A549 (cell line): ENCODE measurements around the gene GSK3B. TPM values are rescaled to one million over a fixed set of nuclear protein-coding genes. Genes with fewer than 3 reads are reported as not detected.

Experiments used
- ATAC-seq, 2 experiments: fragments of 200-7000 bp in 1 of 2; fragments of >200 bp in 1 of 2; cut with Nextera tagmentation in 1 of 2; cut with Tn5 transposase in 1 of 2; 3 replicates each; pipeline versions ENCODE4 v1.8.0 to v1.9.1; 2018 to 2020; ENCODE audit warnings: mild to moderate bottlenecking in 1 of 2, moderate library complexity in 1 of 2
- CTCF ChIA-PET: fragments of 300-600 bp; sonication (Branson Sonifier 250); formaldehyde crosslinking; extraction: SDS; loops from one replicate; lab custom pipeline; 2021; ENCODE audit warnings: antibody characterized with exemption, inconsistent platforms; lab: Yijun Ruan, JAX
- POLR2A ChIA-PET: fragments of 350-600 bp; formaldehyde crosslinking; extraction: SDS; loops from one replicate; lab custom pipeline; 2021; ENCODE audit warnings: antibody characterized with exemption, inconsistent platforms; lab: Yijun Ruan, JAX
- DNase-seq, 2 experiments: peaks; one replicate each; pipeline versions ENCODE4 v3.0.0 to v3.0.0-alpha.2; 2011 to 2016; ENCODE audit warnings: low read depth in 1 of 2, low spot score in 1 of 2
- FAIRE-seq: peaks from 2 replicates; lab custom pipeline; 2011; peaks lifted over from hg19 to GRCh38; lab: Jason Lieb, UNC
- H3K27ac ChIP-seq, 2 experiments: fragments of >200 bp; sonication (Bioruptor Twin); formaldehyde crosslinking; 3 replicates each; pipeline ENCODE4 v1.5.1; 2016 to 2017
- H3K4me1 ChIP-seq: fragments of >200 bp; sonication (Bioruptor Twin); formaldehyde crosslinking; 3 replicates; pipeline ENCODE4 v1.6.1; 2016
- H3K4me2 ChIP-seq: fragments of >200 bp; sonication (Bioruptor Twin); formaldehyde crosslinking; 3 replicates; pipeline ENCODE4 v1.6.1; 2016
- H3K4me3 ChIP-seq: fragments of >200 bp; sonication (Bioruptor Twin); formaldehyde crosslinking; 3 replicates; pipeline ENCODE4 v1.5.1; 2016
- H3K9me3 ChIP-seq: fragments of >200 bp; sonication (Bioruptor Twin); formaldehyde crosslinking; 3 replicates; pipeline ENCODE4 v1.6.1; 2016
- EHMT2 ChIP-seq: fragments of 200-600 bp; sonication (generic); IDR thresholded peaks from 2 replicates; pipeline ENCODE4 v1.6.1; 2016; ENCODE audit warnings: antibody characterized with exemption, low read depth, mild to moderate bottlenecking, moderate library complexity
- ESRRA ChIP-seq: fragments of 150-350 bp; IDR thresholded peaks from 2 replicates; pipeline ENCODE4 v1.6.1; 2014; ENCODE audit warnings: mild to moderate bottlenecking, low read length, borderline replicate concordance
- FOSB ChIP-seq: fragments of 250-450 bp; sonication (Bioruptor Pico); IDR thresholded peaks from 2 replicates; pipeline ENCODE4 v1.5.0; 2020; ENCODE audit warnings: mild to moderate bottlenecking, moderate library complexity
- GATA3 ChIP-seq: IDR thresholded peaks from 2 replicates; pipeline ENCODE4 v1.6.1; 2012; ENCODE audit warnings: borderline replicate concordance
- HOXA7 ChIP-seq: fragments of 250-450 bp; sonication (Bioruptor Pico); IDR thresholded peaks from 2 replicates; pipeline ENCODE4 v1.5.0; 2020; ENCODE audit warnings: mild to moderate bottlenecking, moderate library complexity
- HOXB13 ChIP-seq: fragments of 250-450 bp; sonication (Bioruptor Pico); IDR thresholded peaks from 2 replicates; pipeline ENCODE4 v1.5.0; 2020; ENCODE audit warnings: low read depth, mild to moderate bottlenecking, moderate library complexity
- HOXB5 ChIP-seq: fragments of 250-450 bp; sonication (Bioruptor Pico); IDR thresholded peaks from 2 replicates; pipeline ENCODE4 v1.5.0; 2020; ENCODE audit warnings: mild to moderate bottlenecking, moderate library complexity
- KDM1A ChIP-seq: fragments of 200-600 bp; sonication (generic); IDR thresholded peaks from 2 replicates; pipeline ENCODE4 v1.6.1; 2016; ENCODE audit warnings: low read depth, mild to moderate bottlenecking
- KDM5A ChIP-seq: fragments of 200-600 bp; sonication (generic); IDR thresholded peaks from 2 replicates; pipeline ENCODE4 v1.6.1; 2016; ENCODE audit warnings: antibody characterized with exemption, mild to moderate bottlenecking
- NFE2L2 ChIP-seq: fragments of 150-350 bp; conservative IDR thresholded peaks from 2 replicates; pipeline ENCODE4 v1.6.1; 2014; ENCODE audit warnings: low read length
- NPAS2 ChIP-seq: fragments of 250-450 bp; sonication (Bioruptor Pico); IDR thresholded peaks from 2 replicates; pipeline ENCODE4 v1.8.0; 2022; ENCODE audit warnings: mild to moderate bottlenecking, moderate library complexity, borderline replicate concordance
- RAD21 ChIP-seq, 2 experiments: fragments of >200 bp in 1 of 2; sonication (Bioruptor Twin) in 1 of 2; formaldehyde crosslinking in 1 of 2; IDR thresholded peaks in 1 of 2; conservative IDR thresholded peaks in 1 of 2; 2 replicates in 1 of 2; 3 replicates in 1 of 2; pipeline ENCODE4 v1.6.1; 2012 to 2018; ENCODE audit warnings: inconsistent platforms in 1 of 2
- RARB ChIP-seq: fragments of 250-450 bp; sonication (Bioruptor Pico); IDR thresholded peaks from 2 replicates; pipeline ENCODE4 v1.8.0; 2021; ENCODE audit warnings: mild to moderate bottlenecking, moderate library complexity
- RCOR1 ChIP-seq: fragments of 150-350 bp; IDR thresholded peaks from 2 replicates; pipeline ENCODE4 v1.6.1; 2014; ENCODE audit warnings: antibody characterized with exemption, low read length, low read depth
- SREBF2 ChIP-seq: fragments of 450-650 bp; IDR thresholded peaks from 2 replicates; pipeline ENCODE4 v1.6.1; 2014; ENCODE audit warnings: mild to moderate bottlenecking, moderate library complexity
- ZC3H11A ChIP-seq: fragments of 450-650 bp; IDR thresholded peaks from 2 replicates; pipeline ENCODE4 v1.6.1; 2014; ENCODE audit warnings: antibody characterized with exemption, mild to moderate bottlenecking
- WGBS: methylation state at CpG from one replicate; pipeline ENCODE4 v1.1.6; 2017; ENCODE audit errors: missing lambda C conversion rate; 5-methylcytosine and 5-hydroxymethylcytosine counted together
- polyA plus RNA-seq, 4 experiments: library from polyadenylated mRNA; depleted of rRNA in 3 of 4; stranded (reverse); fragments of >200 nt; fragmentation: RNase III in 1 of 4; extraction: RNeasy Plus Mini Kit Qiagen cat#74134 plus additional on column Dnase treatment in 1 of 4; gene quantifications; 2 replicates in 3 of 4; 3 replicates in 1 of 4; pipeline ENCODE4 v1.2.3, GENCODE V29; 2011 to 2017
- TF ChIP-seq, protein P1 (sequence below): fragments of >200 bp; sonication (Bioruptor Twin); formaldehyde crosslinking; IDR thresholded peaks from 3 replicates; pipeline ENCODE4 v1.6.1; 2016
- TF ChIP-seq, protein P2 (sequence below): IDR thresholded peaks from 2 replicates; pipeline ENCODE4 v1.6.1; 2012
- TF ChIP-seq, protein P3 (sequence below): fragments of 250-450 bp; sonication (Bioruptor Pico); IDR thresholded peaks from 2 replicates; pipeline ENCODE4 v1.5.0; 2020; ENCODE audit warnings: low read depth, mild to moderate bottlenecking, moderate library complexity

The GSK3B gene
- polyA plus RNA-seq, 2 of the 4 experiments (the other 2 are of a cell fraction) = 30.0 to 49.8 TPM

DNA sequence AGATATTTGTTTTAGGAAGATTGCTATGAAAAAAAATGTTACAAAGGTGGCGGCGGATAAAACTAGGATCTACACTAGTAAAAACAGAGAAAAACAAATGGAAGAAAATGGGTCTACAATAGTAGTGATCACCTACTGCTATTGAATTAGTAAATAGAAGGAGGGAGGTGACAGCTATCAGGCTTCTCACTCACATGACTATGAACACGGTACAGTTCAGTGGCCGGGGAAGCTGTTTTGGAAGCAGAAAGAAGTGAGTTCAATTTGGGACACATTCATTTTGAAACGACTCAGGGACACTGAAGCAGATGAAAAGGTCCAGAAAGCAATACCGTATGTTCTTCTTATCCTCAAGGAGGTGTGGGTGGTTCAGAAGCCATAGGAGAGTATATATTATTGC is 138.3 kb downstream of the GSK3B start:
- 86% methylated on average over 6 of the region's 6 CpGs for WGBS
- Histone ChIP-seq H3K4me1 (no peaks in the 10 kb centered on the region), H3K4me2 (no peak overlapping the region), H3K4me3 (no peak overlapping the region), H3K9me3 (no peaks in the 10 kb centered on the region)
- FAIRE-seq (no peak), ATAC-seq (no peak)
- ChIA-PET POLR2A (no interaction called here), CTCF (interaction anchor here (1.3 kb wide), 1 partner anchor 31 kb away, joined by 3 read pairs; no protein-coding TSS in a partner anchor)
- TF ChIP-seq, protein P1, sequence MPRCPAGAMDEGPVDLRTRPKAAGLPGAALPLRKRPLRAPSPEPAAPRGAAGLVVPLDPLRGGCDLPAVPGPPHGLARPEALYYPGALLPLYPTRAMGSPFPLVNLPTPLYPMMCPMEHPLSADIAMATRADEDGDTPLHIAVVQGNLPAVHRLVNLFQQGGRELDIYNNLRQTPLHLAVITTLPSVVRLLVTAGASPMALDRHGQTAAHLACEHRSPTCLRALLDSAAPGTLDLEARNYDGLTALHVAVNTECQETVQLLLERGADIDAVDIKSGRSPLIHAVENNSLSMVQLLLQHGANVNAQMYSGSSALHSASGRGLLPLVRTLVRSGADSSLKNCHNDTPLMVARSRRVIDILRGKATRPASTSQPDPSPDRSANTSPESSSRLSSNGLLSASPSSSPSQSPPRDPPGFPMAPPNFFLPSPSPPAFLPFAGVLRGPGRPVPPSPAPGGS = no peak
- TF ChIP-seq EHMT2 (no peak), RAD21 (conservative IDR thresholded peaks at IDR 0.05 in 1 of 2, IDR thresholded peaks at IDR 0.05 in 1 of 2) (no peak), HOXB5 (CRISPR knock-in tag) (no peak)
- TF ChIP-seq, all 56 proteins: peak for 0
- DNase-seq = no peak
- H3K27ac ChIP-seq = no peak overlapping the region

DNA sequence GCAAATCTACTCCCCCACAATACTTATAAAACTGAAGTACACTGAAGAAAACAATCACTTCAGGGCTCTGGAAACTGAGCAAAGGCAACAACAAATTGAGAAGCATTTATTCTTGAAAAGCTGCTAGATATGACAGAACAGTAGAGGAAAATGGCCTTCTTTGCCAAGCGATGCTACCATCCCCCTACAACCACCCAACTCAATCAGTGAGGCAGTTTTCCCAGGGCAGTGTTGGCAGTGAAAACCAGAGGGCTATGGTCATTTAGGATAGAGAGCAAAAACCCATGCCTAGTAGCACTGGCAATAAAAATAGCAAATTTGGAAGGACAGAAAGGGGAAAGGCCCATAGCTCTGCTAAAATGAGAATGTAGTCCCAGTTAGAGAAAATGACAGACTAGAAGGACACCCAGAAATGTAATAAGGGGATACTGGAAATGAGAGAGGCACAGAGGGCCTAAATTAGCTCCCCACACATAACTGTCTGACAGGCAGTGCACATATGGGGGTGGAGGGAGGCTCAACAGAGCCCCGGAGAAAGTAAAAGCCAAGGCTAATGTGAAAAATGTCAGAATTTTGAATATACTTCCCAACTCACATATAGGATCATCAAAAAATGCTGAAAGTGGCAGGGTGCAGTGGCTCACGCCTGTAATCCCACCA is 143.5 kb downstream of the GSK3B start:
- FAIRE-seq (no peak), DNase-seq (no peak)
- POLR2A ChIA-PET = no interaction called here
- CTCF ChIA-PET = interaction anchor here (0.6 to 0.9 kb wide), 2 partner anchors 9 to 46 kb away, joined by 3 read pairs; no protein-coding TSS in a partner anchor
- whole genome bisulfite sequencing = 92% methylated on average over 3 of the region's 3 CpGs
- TF ChIP-seq GATA3 (no peak), ESRRA (no peak), HOXA7 (CRISPR knock-in tag) (no peak), ZC3H11A (no peak), SREBF2 (no peak), NFE2L2 (no peak)
- TF ChIP-seq, protein P2, sequence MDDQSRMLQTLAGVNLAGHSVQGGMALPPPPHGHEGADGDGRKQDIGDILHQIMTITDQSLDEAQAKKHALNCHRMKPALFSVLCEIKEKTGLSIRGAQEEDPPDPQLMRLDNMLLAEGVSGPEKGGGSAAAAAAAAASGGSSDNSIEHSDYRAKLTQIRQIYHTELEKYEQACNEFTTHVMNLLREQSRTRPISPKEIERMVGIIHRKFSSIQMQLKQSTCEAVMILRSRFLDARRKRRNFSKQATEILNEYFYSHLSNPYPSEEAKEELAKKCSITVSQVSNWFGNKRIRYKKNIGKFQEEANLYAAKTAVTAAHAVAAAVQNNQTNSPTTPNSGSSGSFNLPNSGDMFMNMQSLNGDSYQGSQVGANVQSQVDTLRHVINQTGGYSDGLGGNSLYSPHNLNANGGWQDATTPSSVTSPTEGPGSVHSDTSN = no peak
- TF ChIP-seq, all 56 proteins: peak for 0
- no peak overlapping the region for H3K4me3 ChIP-seq
- no peak for ATAC-seq
- H3K27ac ChIP-seq = no peak overlapping the region
- H3K4me1 ChIP-seq = no peaks in the 10 kb centered on the region
- H3K4me2 ChIP-seq = no peak overlapping the region
- H3K9me3 ChIP-seq = no peaks in the 10 kb centered on the region

DNA sequence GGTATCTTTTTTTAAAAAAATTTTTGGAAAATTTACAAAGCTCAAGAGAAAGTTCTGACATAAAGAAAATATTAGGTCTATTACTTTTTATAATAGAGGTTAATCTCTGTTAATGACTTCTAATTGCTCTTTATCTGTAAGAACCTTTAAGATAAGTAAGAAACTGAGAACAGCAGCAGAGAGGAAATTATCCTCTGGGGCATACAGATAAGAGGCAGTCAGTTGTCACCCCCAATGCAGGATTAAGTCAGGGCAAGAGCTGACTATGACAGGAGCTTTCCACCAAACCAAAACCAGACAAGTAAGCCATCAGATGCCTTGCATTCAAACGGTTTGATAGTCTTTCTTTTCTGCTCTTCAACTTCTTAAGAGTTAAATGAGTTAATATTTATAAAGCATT is 149.0 kb downstream of the GSK3B start:
- Histone ChIP-seq H3K4me2 (no peak overlapping the region), H3K4me1 (no peaks in the 10 kb centered on the region), H3K9me3 (no peaks in the 10 kb centered on the region), H3K27ac (no peak overlapping the region), H3K4me3 (no peak overlapping the region)
- ChIA-PET CTCF (no interaction called here), POLR2A (no interaction called here)
- ATAC-seq (no peak), DNase-seq (no peak), FAIRE-seq (no peak)
- TF ChIP-seq RARB = no peak
- TF ChIP-seq, protein P3, sequence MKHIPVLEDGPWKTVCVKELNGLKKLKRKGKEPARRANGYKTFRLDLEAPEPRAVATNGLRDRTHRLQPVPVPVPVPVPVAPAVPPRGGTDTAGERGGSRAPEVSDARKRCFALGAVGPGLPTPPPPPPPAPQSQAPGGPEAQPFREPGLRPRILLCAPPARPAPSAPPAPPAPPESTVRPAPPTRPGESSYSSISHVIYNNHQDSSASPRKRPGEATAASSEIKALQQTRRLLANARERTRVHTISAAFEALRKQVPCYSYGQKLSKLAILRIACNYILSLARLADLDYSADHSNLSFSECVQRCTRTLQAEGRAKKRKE (CRISPR knock-in tag) = no peak
- no peak for TF ChIP-seq KDM1A
- TF ChIP-seq HOXB13 = no peak
- TF ChIP-seq KDM5A = no peak
- no peak for TF ChIP-seq RCOR1
- no peak for TF ChIP-seq FOSB (CRISPR knock-in tag)
- no peak for TF ChIP-seq NPAS2 (CRISPR knock-in tag)
- 12% methylated on average over 1 of the region's 1 CpG for WGBS
